ENCODE results near the gene OMA1. TPM values are rescaled to one million over a fixed set of nuclear protein-coding genes. Genes with fewer than 3 reads are reported as not detected.

The OMA1 gene
- total and polyA plus RNA-seq, 2 donors from 2014 or later = 24.8 to 42.6 TPM

GRCh38 chr1:58524353-58524945 is 22.1 kb downstream of the OMA1 start:
- intact Hi-C loops (cut with DNase I) = no loop called here
- Histone ChIP-seq H3K4me3 (ENCODE audit: low read length in 3 of 3) (no peak overlapping the region), H3K9ac (ENCODE audit: low read length in 3 of 3) (no peak overlapping the region), H3K36me3 (ENCODE audit: control insufficient read depth in 2 of 3, insufficient read depth in 3 of 3, low read length in 3 of 3) (no peaks in the 10 kb centered on the region), H3K27ac (ENCODE audit: low read depth in 2 of 2, low read length in 2 of 2) (no peak overlapping the region), H3K27me3 (ENCODE audit: control insufficient read depth, insufficient read depth, low read length) (no peaks in the 10 kb centered on the region), H3K9me3 (ENCODE audit: control insufficient read depth in 2 of 3, insufficient read depth in 1 of 3, low read length in 3 of 3) (no peaks in the 10 kb centered on the region), H3K4me1 (ENCODE audit: control insufficient read depth in 2 of 3, insufficient read depth in 2 of 3, low read depth in 1 of 3, low read length in 3 of 3) (no peaks in the 10 kb centered on the region)
- FAIRE-seq (no peak), DNase-seq (no peak)
- TF ChIP-seq, protein P1, sequence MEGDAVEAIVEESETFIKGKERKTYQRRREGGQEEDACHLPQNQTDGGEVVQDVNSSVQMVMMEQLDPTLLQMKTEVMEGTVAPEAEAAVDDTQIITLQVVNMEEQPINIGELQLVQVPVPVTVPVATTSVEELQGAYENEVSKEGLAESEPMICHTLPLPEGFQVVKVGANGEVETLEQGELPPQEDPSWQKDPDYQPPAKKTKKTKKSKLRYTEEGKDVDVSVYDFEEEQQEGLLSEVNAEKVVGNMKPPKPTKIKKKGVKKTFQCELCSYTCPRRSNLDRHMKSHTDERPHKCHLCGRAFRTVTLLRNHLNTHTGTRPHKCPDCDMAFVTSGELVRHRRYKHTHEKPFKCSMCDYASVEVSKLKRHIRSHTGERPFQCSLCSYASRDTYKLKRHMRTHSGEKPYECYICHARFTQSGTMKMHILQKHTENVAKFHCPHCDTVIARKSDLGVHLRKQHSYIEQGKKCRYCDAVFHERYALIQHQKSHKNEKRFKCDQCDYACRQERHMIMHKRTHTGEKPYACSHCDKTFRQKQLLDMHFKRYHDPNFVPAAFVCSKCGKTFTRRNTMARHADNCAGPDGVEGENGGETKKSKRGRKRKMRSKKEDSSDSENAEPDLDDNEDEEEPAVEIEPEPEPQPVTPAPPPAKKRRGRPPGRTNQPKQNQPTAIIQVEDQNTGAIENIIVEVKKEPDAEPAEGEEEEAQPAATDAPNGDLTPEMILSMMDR (IDR thresholded peaks at IDR 0.05; ENCODE audit: borderline replicate concordance, extremely low read depth, insufficient read depth) = no peak

GRCh38 chr1:58515794-58516401 is 30.6 kb downstream of the OMA1 start:
- H3K4me3 ChIP-seq (ENCODE audit: low read length in 3 of 3) = no peak overlapping the region
- H3K36me3 ChIP-seq (ENCODE audit: control insufficient read depth in 2 of 3, insufficient read depth in 3 of 3, low read length in 3 of 3) = peaks cover 0 to 2% (median 0%) of the 10 kb centered on the region in 3 donors
- FAIRE-seq = peak; percentile 91
- intact Hi-C loops (cut with DNase I) = loop anchor here (10.0 kb wide), 1 partner anchor 139 kb away; no protein-coding TSS in a partner anchor
- no peak overlapping the region for H3K9ac ChIP-seq (ENCODE audit: low read length in 3 of 3)
- H3K4me1 ChIP-seq (ENCODE audit: control insufficient read depth in 2 of 3, insufficient read depth in 2 of 3, low read depth in 1 of 3, low read length in 3 of 3) = no peaks in the 10 kb centered on the region
- TF ChIP-seq, protein P1 (IDR thresholded peaks at IDR 0.05; ENCODE audit: borderline replicate concordance, extremely low read depth, insufficient read depth) = peak; percentile 69
- peak in 4 of 5 donors; percentile 9 to 86 (median 56) for DNase-seq
- H3K27me3 ChIP-seq (ENCODE audit: control insufficient read depth, insufficient read depth, low read length) = no peaks in the 10 kb centered on the region
- H3K27ac ChIP-seq (ENCODE audit: low read depth in 2 of 2, low read length in 2 of 2) = no peak overlapping the region
- peaks cover 0 to 5% (median 0%) of the 10 kb centered on the region in 3 donors for H3K9me3 ChIP-seq (ENCODE audit: control insufficient read depth in 2 of 3, insufficient read depth in 1 of 3, low read length in 3 of 3)

DNA sequence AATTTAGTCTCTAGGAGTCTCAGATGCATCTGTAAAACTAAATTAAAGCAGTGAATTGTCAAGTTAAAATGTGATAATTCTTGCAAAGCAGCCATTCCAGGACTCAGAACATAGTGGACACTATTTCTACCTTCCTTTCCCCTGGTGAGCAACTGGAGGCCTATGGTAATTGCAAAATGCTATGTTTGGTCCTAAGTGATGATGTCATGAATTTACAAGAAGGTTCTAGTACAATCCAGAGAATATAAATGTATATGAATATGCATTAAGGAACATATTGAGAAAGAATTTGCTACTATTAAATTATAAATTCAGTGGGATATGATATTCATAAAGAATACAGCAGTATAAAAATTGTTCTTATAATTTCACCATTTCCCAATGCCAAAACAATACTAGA is 32.6 kb downstream of the OMA1 start:
- intact Hi-C loops (cut with DNase I) = loop anchor here (10.0 kb wide), 1 partner anchor 141 kb away; no protein-coding TSS in a partner anchor

More for the DNA sequence above, 32.6 kb downstream of the OMA1 start:
- Histone ChIP-seq H3K9ac (ENCODE audit: low read length in 3 of 3) (no peak overlapping the region), H3K4me1 (ENCODE audit: control insufficient read depth in 2 of 3, insufficient read depth in 2 of 3, low read depth in 1 of 3, low read length in 3 of 3) (no peaks in the 10 kb centered on the region), H3K36me3 (ENCODE audit: control insufficient read depth in 2 of 3, insufficient read depth in 3 of 3, low read length in 3 of 3) (peaks cover 0 to 2% (median 0%) of the 10 kb centered on the region in 3 donors), H3K4me3 (ENCODE audit: low read length in 3 of 3) (no peak overlapping the region), H3K9me3 (ENCODE audit: control insufficient read depth in 2 of 3, insufficient read depth in 1 of 3, low read length in 3 of 3) (peaks cover 0 to 5% (median 0%) of the 10 kb centered on the region in 3 donors), H3K27ac (ENCODE audit: low read depth in 2 of 2, low read length in 2 of 2) (no peak overlapping the region), H3K27me3 (ENCODE audit: control insufficient read depth, insufficient read depth, low read length) (no peaks in the 10 kb centered on the region)
- TF ChIP-seq, protein P1 (IDR thresholded peaks at IDR 0.05; ENCODE audit: borderline replicate concordance, extremely low read depth, insufficient read depth) = no peak
- FAIRE-seq (no peak), DNase-seq (no peak)

Data from kidney (tissue), 14 donors.